SK-N-SH treated with all-trans-retinoic acid at 6 μM for 48 hours (cell line): ENCODE results near the gene INCENP.

ENCODE experiments used
- BACH2 ChIP-seq: fragments of 250-450 bp; sonication (Bioruptor Pico); IDR thresholded peaks from 2 replicates; pipeline ENCODE4 v1.9.0; 2021; ENCODE audit warnings: mild to moderate bottlenecking, borderline replicate concordance
- GLIS3 ChIP-seq: fragments of 250-450 bp; sonication (Bioruptor Pico); IDR thresholded peaks from 2 replicates; pipeline ENCODE4 v1.5.0; 2020; ENCODE audit warnings: mild to moderate bottlenecking, moderate library complexity
- PPARA ChIP-seq: fragments of 250-450 bp; sonication (Bioruptor Pico); IDR thresholded peaks from 2 replicates; pipeline ENCODE4 v1.5.0; 2020; ENCODE audit warnings: mild to moderate bottlenecking, borderline replicate concordance
- RARB ChIP-seq: fragments of 250-450 bp; sonication (Bioruptor Pico); IDR thresholded peaks from 2 replicates; pipeline ENCODE4 v1.8.0; 2021; ENCODE audit warnings: mild to moderate bottlenecking, moderate library complexity
- SNAI2 ChIP-seq: fragments of 250-450 bp; sonication (Bioruptor Pico); IDR thresholded peaks from 2 replicates; pipeline ENCODE4 v1.5.0; 2020; ENCODE audit warnings: mild to moderate bottlenecking, moderate library complexity
- TCF4 ChIP-seq: fragments of 250-450 bp; sonication (Bioruptor Pico); IDR thresholded peaks from 2 replicates; pipeline ENCODE4 v1.8.0; 2021; ENCODE audit warnings: mild to moderate bottlenecking, moderate library complexity, borderline replicate concordance
- ZFP30 ChIP-seq: fragments of 450-650 bp; formaldehyde crosslinking; IDR thresholded peaks from 2 replicates; pipeline ENCODE4 v1.5.0; 2022; ENCODE audit warnings: mild to moderate bottlenecking, moderate library complexity
- TF ChIP-seq, protein P1 (sequence below): fragments of 250-450 bp; sonication (Bioruptor Pico); IDR thresholded peaks from 2 replicates; pipeline ENCODE4 v1.8.0; 2020; ENCODE audit warnings: mild to moderate bottlenecking, moderate library complexity, borderline replicate concordance
- TF ChIP-seq, protein P2 (sequence below): fragments of 250-450 bp; sonication (Bioruptor Pico); IDR thresholded peaks from 2 replicates; pipeline ENCODE4 v1.5.1; 2021; ENCODE audit warnings: mild to moderate bottlenecking, moderate library complexity
- TF ChIP-seq, protein P3 (sequence below): fragments of 250-450 bp; sonication (Bioruptor Pico); IDR thresholded peaks from 2 replicates; pipeline ENCODE4 v1.5.0; 2020; ENCODE audit warnings: mild to moderate bottlenecking, moderate library complexity
- TF ChIP-seq, protein P4 (sequence below): fragments of 250-450 bp; sonication (Bioruptor Pico); IDR thresholded peaks from 2 replicates; pipeline ENCODE4 v1.8.0; 2021; ENCODE audit warnings: low read depth, mild to moderate bottlenecking, moderate library complexity, borderline replicate concordance
- TF ChIP-seq, protein P5 (sequence below): fragments of 250-450 bp; sonication (Bioruptor Pico); IDR thresholded peaks from 2 replicates; pipeline ENCODE4 v1.5.1; 2020; ENCODE audit warnings: low read depth, mild to moderate bottlenecking, moderate library complexity

DNA sequence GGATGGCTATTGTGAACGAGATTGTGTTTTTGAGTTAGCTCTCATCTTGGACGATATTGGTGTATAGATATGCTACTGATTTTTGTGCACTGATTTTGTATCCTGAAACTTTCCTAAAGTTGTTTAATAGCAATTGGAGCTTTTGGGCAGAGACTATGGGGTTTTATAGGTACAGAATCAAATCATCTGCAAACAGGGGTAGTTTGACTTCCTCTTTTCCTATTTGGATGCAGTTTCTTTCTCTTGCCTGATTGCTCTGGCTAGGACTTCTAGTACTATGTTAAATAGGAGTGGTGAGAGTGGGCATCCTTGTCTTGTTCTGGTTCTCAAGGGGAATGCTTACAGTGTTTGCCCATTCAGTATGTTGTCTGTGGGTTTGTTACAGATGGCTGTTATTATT, 57.3 kb downstream of the INCENP start:
- TF ChIP-seq, protein P1, sequence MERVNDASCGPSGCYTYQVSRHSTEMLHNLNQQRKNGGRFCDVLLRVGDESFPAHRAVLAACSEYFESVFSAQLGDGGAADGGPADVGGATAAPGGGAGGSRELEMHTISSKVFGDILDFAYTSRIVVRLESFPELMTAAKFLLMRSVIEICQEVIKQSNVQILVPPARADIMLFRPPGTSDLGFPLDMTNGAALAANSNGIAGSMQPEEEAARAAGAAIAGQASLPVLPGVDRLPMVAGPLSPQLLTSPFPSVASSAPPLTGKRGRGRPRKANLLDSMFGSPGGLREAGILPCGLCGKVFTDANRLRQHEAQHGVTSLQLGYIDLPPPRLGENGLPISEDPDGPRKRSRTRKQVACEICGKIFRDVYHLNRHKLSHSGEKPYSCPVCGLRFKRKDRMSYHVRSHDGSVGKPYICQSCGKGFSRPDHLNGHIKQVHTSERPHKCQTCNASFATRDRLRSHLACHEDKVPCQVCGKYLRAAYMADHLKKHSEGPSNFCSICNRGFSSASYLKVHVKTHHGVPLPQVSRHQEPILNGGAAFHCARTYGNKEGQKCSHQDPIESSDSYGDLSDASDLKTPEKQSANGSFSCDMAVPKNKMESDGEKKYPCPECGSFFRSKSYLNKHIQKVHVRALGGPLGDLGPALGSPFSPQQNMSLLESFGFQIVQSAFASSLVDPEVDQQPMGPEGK (CRISPR knock-in tag): no peak
- TF ChIP-seq PPARA (CRISPR knock-in tag) (no peak), ZFP30 (no peak), RARB (CRISPR knock-in tag) (no peak), TCF4 (CRISPR knock-in tag) (no peak), GLIS3 (CRISPR knock-in tag) (no peak), SNAI2 (CRISPR knock-in tag) (no peak), BACH2 (CRISPR knock-in tag) (no peak)
- TF ChIP-seq, protein P2, sequence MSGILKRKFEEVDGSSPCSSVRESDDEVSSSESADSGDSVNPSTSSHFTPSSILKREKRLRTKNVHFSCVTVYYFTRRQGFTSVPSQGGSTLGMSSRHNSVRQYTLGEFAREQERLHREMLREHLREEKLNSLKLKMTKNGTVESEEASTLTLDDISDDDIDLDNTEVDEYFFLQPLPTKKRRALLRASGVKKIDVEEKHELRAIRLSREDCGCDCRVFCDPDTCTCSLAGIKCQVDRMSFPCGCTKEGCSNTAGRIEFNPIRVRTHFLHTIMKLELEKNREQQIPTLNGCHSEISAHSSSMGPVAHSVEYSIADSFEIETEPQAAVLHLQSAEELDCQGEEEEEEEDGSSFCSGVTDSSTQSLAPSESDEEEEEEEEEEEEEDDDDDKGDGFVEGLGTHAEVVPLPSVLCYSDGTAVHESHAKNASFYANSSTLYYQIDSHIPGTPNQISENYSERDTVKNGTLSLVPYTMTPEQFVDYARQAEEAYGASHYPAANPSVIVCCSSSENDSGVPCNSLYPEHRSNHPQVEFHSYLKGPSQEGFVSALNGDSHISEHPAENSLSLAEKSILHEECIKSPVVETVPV: no peak
- TF ChIP-seq, protein P3, sequence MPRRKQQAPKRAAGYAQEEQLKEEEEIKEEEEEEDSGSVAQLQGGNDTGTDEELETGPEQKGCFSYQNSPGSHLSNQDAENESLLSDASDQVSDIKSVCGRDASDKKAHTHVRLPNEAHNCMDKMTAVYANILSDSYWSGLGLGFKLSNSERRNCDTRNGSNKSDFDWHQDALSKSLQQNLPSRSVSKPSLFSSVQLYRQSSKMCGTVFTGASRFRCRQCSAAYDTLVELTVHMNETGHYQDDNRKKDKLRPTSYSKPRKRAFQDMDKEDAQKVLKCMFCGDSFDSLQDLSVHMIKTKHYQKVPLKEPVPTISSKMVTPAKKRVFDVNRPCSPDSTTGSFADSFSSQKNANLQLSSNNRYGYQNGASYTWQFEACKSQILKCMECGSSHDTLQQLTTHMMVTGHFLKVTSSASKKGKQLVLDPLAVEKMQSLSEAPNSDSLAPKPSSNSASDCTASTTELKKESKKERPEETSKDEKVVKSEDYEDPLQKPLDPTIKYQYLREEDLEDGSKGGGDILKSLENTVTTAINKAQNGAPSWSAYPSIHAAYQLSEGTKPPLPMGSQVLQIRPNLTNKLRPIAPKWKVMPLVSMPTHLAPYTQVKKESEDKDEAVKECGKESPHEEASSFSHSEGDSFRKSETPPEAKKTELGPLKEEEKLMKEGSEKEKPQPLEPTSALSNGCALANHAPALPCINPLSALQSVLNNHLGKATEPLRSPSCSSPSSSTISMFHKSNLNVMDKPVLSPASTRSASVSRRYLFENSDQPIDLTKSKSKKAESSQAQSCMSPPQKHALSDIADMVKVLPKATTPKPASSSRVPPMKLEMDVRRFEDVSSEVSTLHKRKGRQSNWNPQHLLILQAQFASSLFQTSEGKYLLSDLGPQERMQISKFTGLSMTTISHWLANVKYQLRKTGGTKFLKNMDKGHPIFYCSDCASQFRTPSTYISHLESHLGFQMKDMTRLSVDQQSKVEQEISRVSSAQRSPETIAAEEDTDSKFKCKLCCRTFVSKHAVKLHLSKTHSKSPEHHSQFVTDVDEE (CRISPR knock-in tag): no peak
- TF ChIP-seq, protein P4, sequence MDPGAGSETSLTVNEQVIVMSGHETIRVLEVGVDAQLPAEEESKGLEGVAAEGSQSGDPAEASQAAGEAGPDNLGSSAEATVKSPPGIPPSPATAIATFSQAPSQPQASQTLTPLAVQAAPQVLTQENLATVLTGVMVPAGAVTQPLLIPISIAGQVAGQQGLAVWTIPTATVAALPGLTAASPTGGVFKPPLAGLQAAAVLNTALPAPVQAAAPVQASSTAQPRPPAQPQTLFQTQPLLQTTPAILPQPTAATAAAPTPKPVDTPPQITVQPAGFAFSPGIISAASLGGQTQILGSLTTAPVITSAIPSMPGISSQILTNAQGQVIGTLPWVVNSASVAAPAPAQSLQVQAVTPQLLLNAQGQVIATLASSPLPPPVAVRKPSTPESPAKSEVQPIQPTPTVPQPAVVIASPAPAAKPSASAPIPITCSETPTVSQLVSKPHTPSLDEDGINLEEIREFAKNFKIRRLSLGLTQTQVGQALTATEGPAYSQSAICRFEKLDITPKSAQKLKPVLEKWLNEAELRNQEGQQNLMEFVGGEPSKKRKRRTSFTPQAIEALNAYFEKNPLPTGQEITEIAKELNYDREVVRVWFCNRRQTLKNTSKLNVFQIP (CRISPR knock-in tag): no peak
- TF ChIP-seq, protein P5, sequence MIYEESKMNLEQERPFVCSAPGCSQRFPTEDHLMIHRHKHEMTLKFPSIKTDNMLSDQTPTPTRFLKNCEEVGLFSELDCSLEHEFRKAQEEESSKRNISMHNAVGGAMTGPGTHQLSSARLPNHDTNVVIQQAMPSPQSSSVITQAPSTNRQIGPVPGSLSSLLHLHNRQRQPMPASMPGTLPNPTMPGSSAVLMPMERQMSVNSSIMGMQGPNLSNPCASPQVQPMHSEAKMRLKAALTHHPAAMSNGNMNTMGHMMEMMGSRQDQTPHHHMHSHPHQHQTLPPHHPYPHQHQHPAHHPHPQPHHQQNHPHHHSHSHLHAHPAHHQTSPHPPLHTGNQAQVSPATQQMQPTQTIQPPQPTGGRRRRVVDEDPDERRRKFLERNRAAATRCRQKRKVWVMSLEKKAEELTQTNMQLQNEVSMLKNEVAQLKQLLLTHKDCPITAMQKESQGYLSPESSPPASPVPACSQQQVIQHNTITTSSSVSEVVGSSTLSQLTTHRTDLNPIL: no peak
